Transverse colon (tissue), 4 donors: ENCODE measurements around the gene CAMK2D. TPM values are rescaled to one million over a fixed set of nuclear protein-coding genes. Genes with fewer than 3 reads are reported as not detected.

Experiments
- DNase-seq: peaks from one replicate; pipeline ENCODE4 v3.0.0-alpha.2; 2019
- H3K27ac ChIP-seq, 4 donors: fragments of 200-600 bp; sonication (generic); 2 replicates each; pipeline ENCODE4 v1.5.1; 2016 to 2018; ENCODE audit warnings: inconsistent platforms in 4 of 4
- H3K27me3 ChIP-seq: fragments of 200-600 bp; sonication (generic); 2 replicates; pipeline ENCODE4 v1.5.1; 2017; ENCODE audit warnings: inconsistent platforms
- H3K36me3 ChIP-seq, 4 donors: fragments of 200-600 bp; sonication (generic); 2 replicates each; pipeline ENCODE4 v1.5.1; 2017 to 2019; ENCODE audit warnings: inconsistent platforms in 4 of 4
- H3K4me1 ChIP-seq, 4 donors: fragments of 200-600 bp; sonication (generic); 2 replicates each; pipeline ENCODE4 v1.5.1; 2017 to 2020; ENCODE audit warnings: inconsistent platforms in 4 of 4
- H3K4me3 ChIP-seq, 4 donors: fragments of 200-600 bp; sonication (generic); 1 replicate in 1 of 4; 2 replicates in 3 of 4; pipeline versions ENCODE4 v1.5.1 to v1.6.1; 2017 to 2019; ENCODE audit warnings: inconsistent platforms in 4 of 4
- H3K9me3 ChIP-seq, 2 donors: fragments of 200-600 bp; sonication (generic); 2 replicates each; pipeline ENCODE4 v1.5.1; 2017 to 2019; ENCODE audit warnings: inconsistent platforms in 2 of 2
- CTCF ChIP-seq, 5 experiments: fragments of 200-600 bp in 3 of 5; fragments of 450-650 bp in 2 of 5; sonication (generic) in 3 of 5; IDR thresholded peaks; 1 replicate in 2 of 5; 2 replicates in 3 of 5; pipeline ENCODE4 v1.5.1; 2016 to 2017; ENCODE audit warnings: antibody characterized with exemption in 5 of 5, inconsistent platforms in 3 of 5, mild to moderate bottlenecking in 2 of 5, moderate library complexity in 1 of 5
- EP300 ChIP-seq: sonication (generic); formaldehyde crosslinking; IDR thresholded peaks from one replicate; pipeline ENCODE4 v1.6.1; 2017; ENCODE audit warnings: antibody characterized with exemption, low read depth
- POLR2A ChIP-seq: fragments of 450-650 bp; IDR thresholded peaks from one replicate; pipeline ENCODE4 v1.6.1; 2016; ENCODE audit warnings: antibody characterized with exemption, mild to moderate bottlenecking, moderate library complexity
- POLR2AphosphoS5 ChIP-seq, 3 donors: sonication (generic); formaldehyde crosslinking; IDR thresholded peaks; one replicate each; pipeline ENCODE4 v1.6.1; 2016; ENCODE audit warnings: antibody characterized with exemption in 3 of 3
- WGBS, 2 donors: methylation state at CpG; one replicate each; pipeline ENCODE4 v1.1.5; 2018; ENCODE audit warnings: low coverage in 1 of 2; 5-methylcytosine and 5-hydroxymethylcytosine counted together
- in situ Hi-C, 4 donors: fragments of 200-750 bp; cut with MboI; loops; one replicate each; pipeline versions ENCODE4 v1.15.0 to v1.15.1; 2017; ENCODE audit warnings: low sequenced_read_pairs in 3 of 4, low pct_ligation_motif_present in 1 of 4, low pct_unique_long_range_greater_than_20kb in 1 of 4
- intact Hi-C: fragments of 100-400 bp; cut with DNase I; formaldehyde crosslinking; loops from one replicate; pipeline ENCODE4 v1.15.1; 2023; ENCODE audit warnings: low total_unique reads
- total RNA-seq, 4 donors: library from RNA; depleted of rRNA; stranded (reverse); fragments of >200 nt; gene quantifications; one replicate each; pipeline ENCODE4 v1.1.0, GENCODE V29; 2016

Gene CAMK2D
- total RNA-seq, 4 donors from 2014 or later = 54.5 to 107 (median 84.7) TPM

- in situ Hi-C loops (no loop called here), intact Hi-C loops (no loop called here)
- no peaks in the 10 kb centered on the region for H3K27me3 ChIP-seq
Measured at GRCh38 chr4:113511944-113512343, 249.6 kb downstream of the CAMK2D start.

GRCh38 chr4:113509851-113510250, 251.7 kb downstream of the CAMK2D start:
- DNase-seq = no peak
- TF ChIP-seq POLR2A (no peak), EP300 (no peak), POLR2AphosphoS5 (IDR thresholded peaks at IDR 0.05) (no peak), CTCF (IDR thresholded peaks at IDR 0.05) (no peak)
- Histone ChIP-seq H3K27me3 (no peaks in the 10 kb centered on the region), H3K27ac (no peak overlapping the region), H3K36me3 (peaks cover 0 to 54% (median 13%) of the 10 kb centered on the region in 4 donors), H3K4me1 (no peaks in the 10 kb centered on the region), H3K4me3 (no peak overlapping the region), H3K9me3 (no peaks in the 10 kb centered on the region)
- in situ Hi-C loops (no loop called here), intact Hi-C loops (no loop called here)
- 100% methylated on average over 1 of the region's 1 CpG for WGBS, 2 donors

More at GRCh38 chr4:113511944-113512343, 249.6 kb downstream of the CAMK2D start:
- WGBS, 2 donors = 85 to 100% methylated on average over 2 of the region's 2 CpGs
- DNase-seq = no peak
- Histone ChIP-seq H3K27ac (no peak overlapping the region), H3K36me3 (peaks cover 0 to 54% (median 14%) of the 10 kb centered on the region in 4 donors), H3K9me3 (no peaks in the 10 kb centered on the region), H3K4me3 (no peak overlapping the region), H3K4me1 (no peaks in the 10 kb centered on the region)
- TF ChIP-seq POLR2A (no peak), CTCF (IDR thresholded peaks at IDR 0.05) (no peak), POLR2AphosphoS5 (IDR thresholded peaks at IDR 0.05) (no peak), EP300 (no peak)

- Histone ChIP-seq H3K4me1 (no peaks in the 10 kb centered on the region), H3K27me3 (no peaks in the 10 kb centered on the region), H3K36me3 (peaks cover 0 to 21% (median 2%) of the 10 kb centered on the region in 4 donors), H3K27ac (no peak overlapping the region), H3K9me3 (no peaks in the 10 kb centered on the region), H3K4me3 (no peak overlapping the region)
- in situ Hi-C loops = no loop called here
- 93 to 96% methylated on average over 3 to 5 of the region's 5 CpGs for WGBS, 2 donors
- TF ChIP-seq EP300 (no peak), POLR2AphosphoS5 (IDR thresholded peaks at IDR 0.05) (no peak), POLR2A (no peak), CTCF (IDR thresholded peaks at IDR 0.05) (no peak)
- intact Hi-C loops = no loop called here
- no peak for DNase-seq
Measured at GRCh38 chr4:113505044-113505443, 256.5 kb downstream of the CAMK2D start.

- Histone ChIP-seq H3K4me1 (no peaks in the 10 kb centered on the region), H3K27me3 (no peaks in the 10 kb centered on the region), H3K36me3 (peaks cover 0 to 21% (median 2%) of the 10 kb centered on the region in 4 donors), H3K27ac (no peak overlapping the region), H3K4me3 (no peak overlapping the region), H3K9me3 (no peaks in the 10 kb centered on the region)
- in situ Hi-C loops = no loop called here
- TF ChIP-seq CTCF (IDR thresholded peaks at IDR 0.05) = no peak
- intact Hi-C loops = no loop called here
- 88 to 93% methylated on average over 3 of the region's 3 CpGs for WGBS, 2 donors
- DNase-seq = no peak
Measured at GRCh38 chr4:113504422-113504821, 257.1 kb downstream of the CAMK2D start.
